GM23248 (cell line): ENCODE data around the gene BRINP1. TPM values are rescaled to one million over a fixed set of nuclear protein-coding genes. Genes with fewer than 3 reads are reported as not detected.

Experiments used
- DNase-seq: peaks from one replicate; pipeline ENCODE4 v3.0.0-alpha.2; 2015
- H2AFZ ChIP-seq: fragments of 200-600 bp; sonication (generic); 2 replicates; pipeline ENCODE4 v1.6.1; 2016; ENCODE audit warnings: antibody characterized with exemption
- H3F3A ChIP-seq: fragments of 200-600 bp; sonication (generic); 2 replicates; pipeline ENCODE4 v1.6.1; 2016; ENCODE audit warnings: mild to moderate bottlenecking, antibody characterized with exemption, mixed run types; ENCODE audit not compliant: insufficient read depth
- H3K27ac ChIP-seq: fragments of 200-600 bp; sonication (generic); 2 replicates; pipeline ENCODE4 v1.5.1; 2016; ENCODE audit warnings: mild to moderate bottlenecking
- H3K27me3 ChIP-seq: fragments of 200-600 bp; sonication (generic); replicated peaks from 2 replicates; pipeline ENCODE4 v1.6.1; 2016; ENCODE audit warnings: mild to moderate bottlenecking; ENCODE audit not compliant: insufficient read depth
- H3K36me3 ChIP-seq: fragments of 200-600 bp; sonication (generic); 2 replicates; pipeline ENCODE4 v1.6.1; 2016; ENCODE audit warnings: low read depth, mild to moderate bottlenecking
- H3K4me1 ChIP-seq: fragments of 200-600 bp; sonication (generic); 2 replicates; pipeline ENCODE4 v1.6.1; 2016; ENCODE audit warnings: mild to moderate bottlenecking; ENCODE audit not compliant: insufficient read depth
- H3K4me2 ChIP-seq: fragments of 200-600 bp; sonication (generic); one replicate; pipeline ENCODE4 v1.6.1; 2016; ENCODE audit warnings: mild to moderate bottlenecking; ENCODE audit not compliant: unreplicated experiment
- H3K4me3 ChIP-seq: fragments of 200-600 bp; sonication (generic); 2 replicates; pipeline ENCODE4 v1.5.1; 2016; ENCODE audit warnings: mild to moderate bottlenecking
- H3K79me2 ChIP-seq: fragments of 200-600 bp; sonication (generic); 2 replicates; pipeline ENCODE4 v1.6.1; 2016; ENCODE audit warnings: mild to moderate bottlenecking; ENCODE audit not compliant: insufficient read depth
- H3K9ac ChIP-seq: fragments of 200-600 bp; sonication (generic); 2 replicates; pipeline ENCODE4 v1.6.1; 2016; ENCODE audit warnings: mild to moderate bottlenecking
- H3K9me2 ChIP-seq: fragments of 200-600 bp; sonication (generic); 2 replicates; pipeline ENCODE4 v1.6.1; 2016; ENCODE audit warnings: mixed run types, mild to moderate bottlenecking, moderate library complexity; ENCODE audit not compliant: insufficient read depth
- H3K9me3 ChIP-seq: fragments of 200-600 bp; sonication (generic); one replicate; pipeline ENCODE4 v1.6.1; 2017; ENCODE audit warnings: low read depth
- H4K20me1 ChIP-seq: fragments of 200-600 bp; sonication (generic); 2 replicates; pipeline ENCODE4 v1.6.0; 2016; ENCODE audit not compliant: insufficient read depth
- EZH2 ChIP-seq: fragments of 200-600 bp; sonication (generic); IDR thresholded peaks from 2 replicates; pipeline ENCODE4 v1.6.1; 2018; ENCODE audit warnings: antibody characterized with exemption, mild to moderate bottlenecking; ENCODE audit not compliant: insufficient read depth, poor library complexity, severe bottlenecking
- EZH2phosphoT487 ChIP-seq: fragments of 200-600 bp; sonication (generic); IDR thresholded peaks from 2 replicates; pipeline ENCODE4 v1.6.1; 2018; ENCODE audit warnings: antibody characterized with exemption, moderate library complexity, mild to moderate bottlenecking, low read depth; ENCODE audit not compliant: insufficient read depth
- WGBS, 2 experiments: methylation state at CpG; one replicate each; pipeline ENCODE4 v1.1.6; 2015 to 2017; ENCODE audit warnings: low lambda C conversion rate in 2 of 2, low coverage in 1 of 2; ENCODE audit errors: missing lambda C conversion rate in 2 of 2; 5-methylcytosine and 5-hydroxymethylcytosine counted together
- in situ Hi-C: fragments of 300-500 bp; cut with MboI; formaldehyde crosslinking; loops from 2 replicates; pipeline ENCODE4 v1.15.0; 2020
- polyA plus RNA-seq: library from polyadenylated mRNA; unstranded; fragments of >200 nt; fragmentation: Nextera tagmentation; extraction: Ambion mirVana; gene quantifications from 2 replicates; pipeline ENCODE4 v1.2.1, GENCODE V29; 2016
- total RNA-seq: library from RNA; depleted of rRNA; stranded (reverse); fragments of >200 nt; shearing (Covaris generic); gene quantifications from 2 replicates; pipeline ENCODE4 v1.2.3, GENCODE V29; 2014

Gene BRINP1
- total and polyA plus RNA-seq, 2 experiments from 2014 or later, result 6.0 to 9.0 TPM

DNA sequence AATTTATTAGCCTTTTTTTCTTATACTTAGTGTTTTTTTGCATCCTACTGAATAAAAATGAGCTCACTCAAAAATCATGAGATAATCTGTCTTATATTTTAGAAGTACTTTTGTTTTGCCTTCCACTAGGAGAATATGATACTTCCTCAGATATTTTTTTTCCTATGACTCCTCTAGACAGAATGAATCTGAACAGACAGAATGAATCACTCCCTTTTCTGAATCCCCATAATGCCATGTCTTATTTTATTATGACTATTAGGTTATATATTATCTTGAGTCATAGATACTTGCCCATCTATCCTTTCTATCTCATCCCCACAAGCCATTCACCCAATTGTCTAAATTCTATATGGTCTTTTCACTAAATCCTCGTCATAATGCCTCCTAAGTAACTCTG, 134.6 kb downstream of the BRINP1 start:
- Histone ChIP-seq H3K4me1 (peaks cover 9% of the 10 kb centered on the region; the same call in 1 of the 2 replicates), H3K36me3 (no peaks in the 10 kb centered on the region), H3K27me3 (no peaks in the 10 kb centered on the region), H3F3A (no peaks in the 10 kb centered on the region), H3K4me3 (no peak overlapping the region), H3K27ac (no peak overlapping the region), H3K9ac (no peak overlapping the region), H4K20me1 (no peaks in the 10 kb centered on the region), H3K9me3 (no peaks in the 10 kb centered on the region), H3K9me2 (no peaks in the 10 kb centered on the region), H3K79me2 (no peaks in the 10 kb centered on the region), H2AFZ (no peak overlapping the region), H3K4me2 (no peak overlapping the region)
- in situ Hi-C loops, result no loop called here
- WGBS, 2 experiments, result 15 to 25% methylated on average over 1 of the region's 1 CpG
- TF ChIP-seq EZH2 (no peak), EZH2phosphoT487 (no peak)
- DNase-seq, result peak; percentile 64

DNA sequence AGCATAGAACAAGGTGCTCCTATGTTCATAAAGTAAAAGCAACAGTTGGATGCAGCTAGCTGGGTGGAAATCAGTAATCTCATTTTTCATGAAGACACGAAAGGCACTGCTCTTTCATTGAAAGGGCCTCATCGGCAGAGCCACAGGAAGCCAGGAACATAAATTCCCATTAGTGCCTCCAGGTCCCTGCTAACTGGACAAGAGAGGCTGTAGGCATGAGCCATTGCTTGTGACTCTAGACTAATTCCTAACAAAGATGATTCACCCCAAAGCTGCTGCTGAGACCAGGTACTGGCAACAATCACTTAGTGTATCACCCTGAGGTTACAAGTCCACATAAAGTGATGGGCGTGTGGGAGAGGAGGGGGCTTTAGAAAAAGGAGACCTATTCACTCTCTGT, 141.8 kb downstream of the BRINP1 start:
- Histone ChIP-seq H3K4me1 (no peaks in the 10 kb centered on the region), H3K9me3 (no peaks in the 10 kb centered on the region), H3K9ac (no peak overlapping the region), H3K9me2 (no peaks in the 10 kb centered on the region), H2AFZ (no peak overlapping the region), H3F3A (no peaks in the 10 kb centered on the region), H3K27ac (no peak overlapping the region), H3K36me3 (no peaks in the 10 kb centered on the region), H4K20me1 (no peaks in the 10 kb centered on the region), H3K27me3 (no peaks in the 10 kb centered on the region), H3K4me3 (no peak overlapping the region), H3K4me2 (no peak overlapping the region), H3K79me2 (no peaks in the 10 kb centered on the region)
- peak; percentile 22 for DNase-seq
- 40% methylated on average over 3 of the region's 3 CpGs for WGBS, 2 experiments
- in situ Hi-C loops, result no loop called here
- no peak for TF ChIP-seq EZH2phosphoT487

DNA sequence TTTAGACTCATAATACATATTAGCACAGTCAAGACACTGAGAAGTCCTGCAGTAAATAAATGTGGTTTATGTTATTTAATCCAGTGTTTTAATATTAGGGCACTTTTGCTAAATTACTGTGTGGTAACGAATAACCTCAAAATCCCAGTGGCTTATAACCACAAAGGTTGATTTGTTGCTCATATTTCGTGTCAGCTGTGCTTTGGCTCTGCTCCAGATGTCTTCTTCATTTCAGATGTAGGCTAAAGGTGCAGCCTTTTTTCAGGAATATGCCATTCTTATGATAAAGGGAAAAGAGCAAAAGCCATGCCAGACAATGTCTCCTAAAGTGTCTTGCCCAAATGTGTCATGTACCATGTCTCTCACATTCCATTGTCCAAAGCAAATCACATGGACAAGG, 144.8 kb downstream of the BRINP1 start:
- Histone ChIP-seq H3K4me1 (peaks cover 9% of the 10 kb centered on the region), H4K20me1 (no peaks in the 10 kb centered on the region), H3K9me3 (no peaks in the 10 kb centered on the region), H3K27me3 (no peaks in the 10 kb centered on the region), H3K79me2 (no peaks in the 10 kb centered on the region), H2AFZ (no peak overlapping the region), H3K36me3 (no peaks in the 10 kb centered on the region), H3K9ac (no peak overlapping the region), H3K27ac (no peak overlapping the region), H3K9me2 (no peaks in the 10 kb centered on the region), H3K4me3 (no peak overlapping the region), H3F3A (no peaks in the 10 kb centered on the region), H3K4me2 (no peak overlapping the region)
- in situ Hi-C loops, result no loop called here
- no peak for TF ChIP-seq EZH2
- TF ChIP-seq EZH2phosphoT487, result no peak
- DNase-seq, result no peak
- WGBS, 2 experiments, result 16 to 30% methylated on average over 2 of the region's 2 CpGs

DNA sequence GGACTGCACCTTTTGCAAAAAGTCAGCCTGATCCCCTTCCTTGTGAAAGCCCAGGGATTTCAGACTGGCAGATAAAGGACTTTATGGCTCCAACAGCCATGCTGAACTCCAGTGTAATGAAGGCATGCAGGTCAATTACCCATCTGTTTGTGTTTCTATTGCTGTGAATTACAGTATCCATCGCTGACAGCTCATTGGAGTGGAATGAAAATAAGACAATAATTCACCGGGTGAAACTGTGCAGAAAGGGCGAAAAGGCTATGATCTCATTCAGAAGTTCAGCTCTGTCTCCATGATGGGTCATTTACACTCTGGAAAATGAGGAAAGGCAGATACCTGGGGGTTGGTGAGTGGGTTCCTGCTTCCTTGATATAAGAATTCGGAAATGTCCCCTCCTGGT, 148.0 kb downstream of the BRINP1 start:
- Histone ChIP-seq H3K27ac (no peak overlapping the region), H3K9me2 (no peaks in the 10 kb centered on the region), H3K4me1 (peaks cover 9% of the 10 kb centered on the region), H3K4me2 (no peak overlapping the region), H2AFZ (no peak overlapping the region), H3K27me3 (no peaks in the 10 kb centered on the region), H3K79me2 (no peaks in the 10 kb centered on the region), H4K20me1 (no peaks in the 10 kb centered on the region), H3F3A (no peaks in the 10 kb centered on the region), H3K4me3 (no peak overlapping the region), H3K9ac (no peak overlapping the region), H3K36me3 (no peaks in the 10 kb centered on the region), H3K9me3 (no peaks in the 10 kb centered on the region)
- 20% methylated on average over 4 of the region's 4 CpGs for WGBS, 2 experiments
- in situ Hi-C loops, result no loop called here
- DNase-seq, result peak; percentile 60
- TF ChIP-seq EZH2phosphoT487, result no peak
- no peak for TF ChIP-seq EZH2

DNA sequence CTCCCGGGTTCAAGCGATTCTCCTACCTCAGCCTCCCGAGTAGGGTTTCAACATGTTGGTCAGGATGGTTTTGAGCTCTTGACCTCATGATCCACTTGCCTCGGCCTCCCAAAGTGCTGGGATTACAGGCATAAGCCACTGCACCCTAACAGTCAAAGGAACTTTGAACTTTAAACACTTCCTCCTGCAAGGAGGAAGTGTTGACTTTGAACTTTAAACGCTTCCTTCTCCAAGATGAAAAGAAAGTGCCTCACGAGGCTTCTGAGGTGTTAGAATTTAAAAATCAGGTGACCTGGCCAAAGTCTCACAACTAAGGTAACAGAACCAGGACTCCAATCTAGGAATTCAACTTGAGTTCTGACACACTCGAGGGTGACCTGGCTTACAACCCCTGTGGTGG, 150.9 kb downstream of the BRINP1 start:
- no peak for TF ChIP-seq EZH2phosphoT487
- TF ChIP-seq EZH2, result no peak
- in situ Hi-C loops, result no loop called here
- H3F3A ChIP-seq, result no peaks in the 10 kb centered on the region
- no peaks in the 10 kb centered on the region for H3K9me2 ChIP-seq
- no peaks in the 10 kb centered on the region for H3K27me3 ChIP-seq
- H3K27ac ChIP-seq, result no peak overlapping the region
- H2AFZ ChIP-seq, result no peak overlapping the region
- H3K4me1 ChIP-seq, result peaks cover 9% of the 10 kb centered on the region
- H4K20me1 ChIP-seq, result no peaks in the 10 kb centered on the region
- no peaks in the 10 kb centered on the region for H3K36me3 ChIP-seq
- no peak overlapping the region for H3K4me3 ChIP-seq
- H3K9ac ChIP-seq, result no peak overlapping the region
- no peak for DNase-seq
- no peaks in the 10 kb centered on the region for H3K9me3 ChIP-seq
- no peak overlapping the region for H3K4me2 ChIP-seq
- no peaks in the 10 kb centered on the region for H3K79me2 ChIP-seq
- WGBS, 2 experiments, result 42 to 48% methylated on average over 7 of the region's 7 CpGs
